Measurements from ENCODE around the gene HERC3.

The HERC3 gene

GRCh38 chr4:88673886-88674285 is 81.6 kb downstream of the HERC3 start:
- H3K4me3 ChIP-seq (ENCODE audit: low read length) = no peak overlapping the region
- H3K36me3 ChIP-seq (ENCODE audit: insufficient read depth, low read depth, low read length) = no peaks in the 10 kb centered on the region
- no peak overlapping the region for H3K27ac ChIP-seq (ENCODE audit: low read length)
- H3K9me3 ChIP-seq (ENCODE audit: insufficient read depth, low read depth, low read length) = no peaks in the 10 kb centered on the region
- H3K9ac ChIP-seq (ENCODE audit: low read depth, low read length) = no peak overlapping the region
- no peaks in the 10 kb centered on the region for H3K4me1 ChIP-seq (ENCODE audit: insufficient read depth, low read length)
- H3K27me3 ChIP-seq (ENCODE audit: insufficient read depth, low read length) = no peaks in the 10 kb centered on the region

- H3K9me3 ChIP-seq (ENCODE audit: insufficient read depth, low read depth, low read length) = no peaks in the 10 kb centered on the region
- no peaks in the 10 kb centered on the region for H3K4me1 ChIP-seq (ENCODE audit: insufficient read depth, low read length)
- no peaks in the 10 kb centered on the region for H3K36me3 ChIP-seq (ENCODE audit: insufficient read depth, low read depth, low read length)
- H3K27me3 ChIP-seq (ENCODE audit: insufficient read depth, low read length) = no peaks in the 10 kb centered on the region
- H3K9ac ChIP-seq (ENCODE audit: low read depth, low read length) = no peak overlapping the region
- H3K4me3 ChIP-seq (ENCODE audit: low read length) = no peak overlapping the region
- no peak overlapping the region for H3K27ac ChIP-seq (ENCODE audit: low read length)
Measured at GRCh38 chr4:88674565-88674964, 82.3 kb downstream of the HERC3 start.

GRCh38 chr4:88674979-88675378 is 82.7 kb downstream of the HERC3 start:
- no peaks in the 10 kb centered on the region for H3K4me1 ChIP-seq (ENCODE audit: insufficient read depth, low read length)

GRCh38 chr4:88675543-88675942 is 83.3 kb downstream of the HERC3 start:
- H3K4me3 ChIP-seq (ENCODE audit: low read length) = no peak overlapping the region
- no peak overlapping the region for H3K9ac ChIP-seq (ENCODE audit: low read depth, low read length)
- H3K9me3 ChIP-seq (ENCODE audit: insufficient read depth, low read depth, low read length) = no peaks in the 10 kb centered on the region
- H3K27ac ChIP-seq (ENCODE audit: low read length) = no peak overlapping the region
- H3K36me3 ChIP-seq (ENCODE audit: insufficient read depth, low read depth, low read length) = no peaks in the 10 kb centered on the region
- H3K4me1 ChIP-seq (ENCODE audit: insufficient read depth, low read length) = no peaks in the 10 kb centered on the region
- no peaks in the 10 kb centered on the region for H3K27me3 ChIP-seq (ENCODE audit: insufficient read depth, low read length)

More at GRCh38 chr4:88674979-88675378, 82.7 kb downstream of the HERC3 start:
- H3K9ac ChIP-seq (ENCODE audit: low read depth, low read length) = no peak overlapping the region
- H3K27ac ChIP-seq (ENCODE audit: low read length) = no peak overlapping the region
- H3K27me3 ChIP-seq (ENCODE audit: insufficient read depth, low read length) = no peaks in the 10 kb centered on the region
- H3K4me3 ChIP-seq (ENCODE audit: low read length) = no peak overlapping the region
- H3K36me3 ChIP-seq (ENCODE audit: insufficient read depth, low read depth, low read length) = no peaks in the 10 kb centered on the region
- H3K9me3 ChIP-seq (ENCODE audit: insufficient read depth, low read depth, low read length) = no peaks in the 10 kb centered on the region

GRCh38 chr4:88681209-88681608 is 88.9 kb downstream of the HERC3 start:
- Histone ChIP-seq H3K4me3 (ENCODE audit: low read length) (no peak overlapping the region), H3K9ac (ENCODE audit: low read depth, low read length) (no peak overlapping the region), H3K36me3 (ENCODE audit: insufficient read depth, low read depth, low read length) (no peaks in the 10 kb centered on the region; the same call in 1 of the 2 replicates), H3K27ac (ENCODE audit: low read length) (no peak overlapping the region), H3K4me1 (ENCODE audit: insufficient read depth, low read length) (no peaks in the 10 kb centered on the region), H3K9me3 (ENCODE audit: insufficient read depth, low read depth, low read length) (no peaks in the 10 kb centered on the region), H3K27me3 (ENCODE audit: insufficient read depth, low read length) (no peaks in the 10 kb centered on the region)

- no peaks in the 10 kb centered on the region for H3K27me3 ChIP-seq (ENCODE audit: insufficient read depth, low read length)
- no peaks in the 10 kb centered on the region for H3K36me3 ChIP-seq (ENCODE audit: insufficient read depth, low read depth, low read length)
- H3K4me1 ChIP-seq (ENCODE audit: insufficient read depth, low read length) = no peaks in the 10 kb centered on the region
- no peak overlapping the region for H3K4me3 ChIP-seq (ENCODE audit: low read length)
- H3K27ac ChIP-seq (ENCODE audit: low read length) = no peak overlapping the region
- H3K9me3 ChIP-seq (ENCODE audit: insufficient read depth, low read depth, low read length) = no peaks in the 10 kb centered on the region
- H3K9ac ChIP-seq (ENCODE audit: low read depth, low read length) = no peak overlapping the region
Measured at GRCh38 chr4:88690355-88690754, 98.1 kb downstream of the HERC3 start.

- Histone ChIP-seq H3K36me3 (ENCODE audit: insufficient read depth, low read depth, low read length) (no peaks in the 10 kb centered on the region), H3K27me3 (ENCODE audit: insufficient read depth, low read length) (no peaks in the 10 kb centered on the region; the same call in 1 of the 2 replicates), H3K4me3 (ENCODE audit: low read length) (no peak overlapping the region), H3K9me3 (ENCODE audit: insufficient read depth, low read depth, low read length) (no peaks in the 10 kb centered on the region), H3K9ac (ENCODE audit: low read depth, low read length) (no peak overlapping the region), H3K4me1 (ENCODE audit: insufficient read depth, low read length) (no peaks in the 10 kb centered on the region), H3K27ac (ENCODE audit: low read length) (no peak overlapping the region)
Measured at GRCh38 chr4:88693792-88694191, 101.5 kb downstream of the HERC3 start.

GRCh38 chr4:88696630-88697029 is 104.3 kb downstream of the HERC3 start:
- Histone ChIP-seq H3K9me3 (ENCODE audit: insufficient read depth, low read depth, low read length) (no peaks in the 10 kb centered on the region), H3K9ac (ENCODE audit: low read depth, low read length) (no peak overlapping the region), H3K4me3 (ENCODE audit: low read length) (peak overlapping the region; percentile 76), H3K36me3 (ENCODE audit: insufficient read depth, low read depth, low read length) (no peaks in the 10 kb centered on the region), H3K4me1 (ENCODE audit: insufficient read depth, low read length) (no peaks in the 10 kb centered on the region), H3K27me3 (ENCODE audit: insufficient read depth, low read length) (no peaks in the 10 kb centered on the region; the same call in 1 of the 2 replicates), H3K27ac (ENCODE audit: low read length) (no peak overlapping the region)

GRCh38 chr4:88697141-88697540 is 104.9 kb downstream of the HERC3 start:
- no peak overlapping the region for H3K27ac ChIP-seq (ENCODE audit: low read length)
- H3K36me3 ChIP-seq (ENCODE audit: insufficient read depth, low read depth, low read length) = no peaks in the 10 kb centered on the region
- no peaks in the 10 kb centered on the region for H3K4me1 ChIP-seq (ENCODE audit: insufficient read depth, low read length)
- no peaks in the 10 kb centered on the region for H3K9me3 ChIP-seq (ENCODE audit: insufficient read depth, low read depth, low read length)
- peak overlapping the region; percentile 76 for H3K4me3 ChIP-seq (ENCODE audit: low read length)
- no peaks in the 10 kb centered on the region; the same call in 1 of the 2 replicates for H3K27me3 ChIP-seq (ENCODE audit: insufficient read depth, low read length)
- peak overlapping the region; percentile 24; the same call in 1 of the 2 replicates for H3K9ac ChIP-seq (ENCODE audit: low read depth, low read length)

GRCh38 chr4:88697588-88698329 is 105.5 kb downstream of the HERC3 start, which contains the start of gene NAP1L5:
Gene NAP1L5 (minus strand): TSS chr4:88697829. CDS start chr4:88697754, 75 bp downstream.
- H3K9me3 ChIP-seq (ENCODE audit: insufficient read depth, low read depth, low read length) = no peaks in the 10 kb centered on the region
- peak within 1 kb of the TSS; percentile 76 for H3K4me3 ChIP-seq (ENCODE audit: low read length)
- no peak within 1 kb of the TSS for H3K27ac ChIP-seq (ENCODE audit: low read length)
- H3K4me1 ChIP-seq (ENCODE audit: insufficient read depth, low read length) = no peaks in the 10 kb centered on the region
- peak within 1 kb of the TSS; percentile 24; the same call in 1 of the 2 replicates for H3K9ac ChIP-seq (ENCODE audit: low read depth, low read length)
- H3K27me3 ChIP-seq (ENCODE audit: insufficient read depth, low read length) = no peaks in the 10 kb centered on the region; the same call in 1 of the 2 replicates
- H3K36me3 ChIP-seq (ENCODE audit: insufficient read depth, low read depth, low read length) = no peaks in the 10 kb centered on the region

- no peaks in the 10 kb centered on the region; the same call in 1 of the 2 replicates for H3K27me3 ChIP-seq (ENCODE audit: insufficient read depth, low read length)
- H3K4me3 ChIP-seq (ENCODE audit: low read length) = no peak overlapping the region
- H3K9me3 ChIP-seq (ENCODE audit: insufficient read depth, low read depth, low read length) = no peaks in the 10 kb centered on the region
- no peak overlapping the region for H3K9ac ChIP-seq (ENCODE audit: low read depth, low read length)
- H3K27ac ChIP-seq (ENCODE audit: low read length) = no peak overlapping the region
- no peaks in the 10 kb centered on the region for H3K4me1 ChIP-seq (ENCODE audit: insufficient read depth, low read length)
- no peaks in the 10 kb centered on the region for H3K36me3 ChIP-seq (ENCODE audit: insufficient read depth, low read depth, low read length)
Measured at GRCh38 chr4:88698519-88698918, 106.2 kb downstream of the HERC3 start.

GRCh38 chr4:88702782-88703181 is 110.5 kb downstream of the HERC3 start:
- Histone ChIP-seq H3K9ac (ENCODE audit: low read depth, low read length) (no peak overlapping the region), H3K27me3 (ENCODE audit: insufficient read depth, low read length) (no peaks in the 10 kb centered on the region), H3K27ac (ENCODE audit: low read length) (no peak overlapping the region), H3K4me1 (ENCODE audit: insufficient read depth, low read length) (no peaks in the 10 kb centered on the region), H3K9me3 (ENCODE audit: insufficient read depth, low read depth, low read length) (no peaks in the 10 kb centered on the region), H3K36me3 (ENCODE audit: insufficient read depth, low read depth, low read length) (no peaks in the 10 kb centered on the region), H3K4me3 (ENCODE audit: low read length) (no peak overlapping the region)

Data from iPS-20b (cell line).